ENCODE data around the gene CERS6. TPM values are rescaled to one million over a fixed set of nuclear protein-coding genes. Genes with fewer than 3 reads are reported as not detected.
A peak's percentile ranks its signal among the peaks of the same experiment; 100 is the strongest.
"Not testable (repeated sequence)": the region's sequence is repeated elsewhere in the genome, so short reads cannot be mapped to it uniquely, and the experiment has no call there.

The CERS6 gene
- total and polyA plus RNA-seq, 4 donors: 26.6 to 81.0 (median 41.5) TPM

DNA sequence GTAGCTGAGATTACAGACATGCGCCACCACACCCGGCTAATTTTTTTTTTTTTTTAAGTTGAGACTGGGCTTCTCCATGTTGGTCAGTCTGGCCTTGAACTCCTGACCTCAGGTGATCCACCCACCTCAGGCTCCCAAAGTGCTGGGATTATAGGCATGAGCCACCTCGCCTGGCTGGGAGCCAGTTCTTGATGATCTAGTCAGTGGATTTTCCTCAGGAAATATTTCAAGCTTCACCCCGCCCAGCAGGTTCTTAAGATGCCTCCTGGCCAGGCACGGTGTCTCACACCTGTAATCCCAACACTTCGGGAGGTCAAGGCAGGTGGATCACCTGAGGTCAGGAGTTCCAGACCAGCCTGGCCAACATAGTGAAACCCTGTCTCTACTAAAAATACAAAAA lies 312.3 kb downstream of the CERS6 start:
- WGBS (ENCODE audit: insufficient coverage): 95% methylated on average over 4 of the region's 6 CpGs

DNA sequence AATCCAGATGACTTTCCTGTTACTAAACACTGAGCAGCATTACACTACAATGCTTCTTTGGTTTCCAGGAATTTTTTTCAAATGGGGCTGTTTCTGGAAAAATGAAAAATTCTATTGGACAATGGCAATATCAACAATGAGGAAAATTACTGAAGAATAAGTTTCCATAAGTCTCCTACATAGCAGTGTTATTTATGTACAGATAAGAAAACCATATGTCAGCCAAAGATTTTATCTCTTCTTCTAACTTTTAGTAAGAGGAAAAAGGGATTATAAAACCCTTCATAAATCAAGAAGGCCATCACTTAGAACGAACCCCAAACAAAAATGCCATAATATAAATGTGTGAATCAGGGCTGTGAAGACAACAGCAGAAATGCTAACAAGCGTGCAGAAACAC lies 314.7 kb downstream of the CERS6 start:
- H3K4me3 ChIP-seq (ENCODE audit: low read depth, low read length): no peak overlapping the region
- H3K36me3 ChIP-seq (ENCODE audit: control insufficient read depth, insufficient read depth, low read length): peaks cover 8% of the 10 kb centered on the region
- H3K4me1 ChIP-seq (ENCODE audit: control insufficient read depth, insufficient read depth, low read length): peaks cover 4% of the 10 kb centered on the region
- no CpG with 5 or more reads among the region's 2 CpGs for WGBS (ENCODE audit: insufficient coverage)
- no peaks in the 10 kb centered on the region for H3K27me3 ChIP-seq (ENCODE audit: control insufficient read depth, insufficient read depth, low read length)
- no peak for DNase-seq (ENCODE audit: low read depth in 4 of 6, low spot score in 6 of 6)
- H3K9me3 ChIP-seq (ENCODE audit: control insufficient read depth, insufficient read depth, low read length): no peaks in the 10 kb centered on the region
- H3K27ac ChIP-seq (ENCODE audit: low read depth, low read length): no peak overlapping the region

More for the DNA sequence above, 312.3 kb downstream of the CERS6 start:
- not testable (repeated sequence) for H3K36me3 ChIP-seq (ENCODE audit: control insufficient read depth, insufficient read depth, low read length); H3K9me3 ChIP-seq (ENCODE audit: control insufficient read depth, insufficient read depth, low read length); DNase-seq (ENCODE audit: low read depth in 4 of 6, low spot score in 6 of 6); H3K27me3 ChIP-seq (ENCODE audit: control insufficient read depth, insufficient read depth, low read length); H3K27ac ChIP-seq (ENCODE audit: low read depth, low read length); H3K4me3 ChIP-seq (ENCODE audit: low read depth, low read length); H3K4me1 ChIP-seq (ENCODE audit: control insufficient read depth, insufficient read depth, low read length)

GRCh38 chr2:168772704-168773103 lies 316.6 kb downstream of the CERS6 start:
- Histone ChIP-seq H3K27me3 (ENCODE audit: control insufficient read depth, insufficient read depth, low read length) (no peaks in the 10 kb centered on the region), H3K4me3 (ENCODE audit: low read depth, low read length) (no peak overlapping the region), H3K4me1 (ENCODE audit: control insufficient read depth, insufficient read depth, low read length) (peaks cover 4% of the 10 kb centered on the region), H3K27ac (ENCODE audit: low read depth, low read length) (no peak overlapping the region), H3K36me3 (ENCODE audit: control insufficient read depth, insufficient read depth, low read length) (peaks cover 3% of the 10 kb centered on the region), H3K9me3 (ENCODE audit: control insufficient read depth, insufficient read depth, low read length) (no peaks in the 10 kb centered on the region)
- DNase-seq (ENCODE audit: low read depth in 4 of 6, low spot score in 6 of 6): no peak
- WGBS (ENCODE audit: insufficient coverage): no CpG with 5 or more reads among the region's 1 CpG

DNA sequence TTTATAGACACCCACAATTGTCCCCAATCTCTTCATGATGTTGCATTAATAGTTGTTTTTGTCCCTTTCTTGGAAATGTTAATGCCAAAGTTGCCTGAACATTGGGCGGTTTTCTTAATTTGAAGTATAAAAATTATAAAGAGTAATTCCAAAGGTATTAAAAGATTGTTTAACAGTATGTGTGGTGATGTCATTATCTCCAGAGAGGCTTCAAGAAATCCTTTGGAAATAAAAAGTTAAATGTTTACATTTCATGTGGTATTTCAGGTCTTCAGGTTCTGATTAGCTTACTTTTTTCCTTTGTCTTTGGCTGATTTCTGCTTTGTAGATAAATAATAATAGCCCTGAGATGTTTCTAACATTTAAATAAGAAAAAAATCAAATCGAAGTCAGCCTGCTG lies 317.1 kb downstream of the CERS6 start:
- H3K4me3 ChIP-seq (ENCODE audit: low read depth, low read length): no peak overlapping the region

DNA sequence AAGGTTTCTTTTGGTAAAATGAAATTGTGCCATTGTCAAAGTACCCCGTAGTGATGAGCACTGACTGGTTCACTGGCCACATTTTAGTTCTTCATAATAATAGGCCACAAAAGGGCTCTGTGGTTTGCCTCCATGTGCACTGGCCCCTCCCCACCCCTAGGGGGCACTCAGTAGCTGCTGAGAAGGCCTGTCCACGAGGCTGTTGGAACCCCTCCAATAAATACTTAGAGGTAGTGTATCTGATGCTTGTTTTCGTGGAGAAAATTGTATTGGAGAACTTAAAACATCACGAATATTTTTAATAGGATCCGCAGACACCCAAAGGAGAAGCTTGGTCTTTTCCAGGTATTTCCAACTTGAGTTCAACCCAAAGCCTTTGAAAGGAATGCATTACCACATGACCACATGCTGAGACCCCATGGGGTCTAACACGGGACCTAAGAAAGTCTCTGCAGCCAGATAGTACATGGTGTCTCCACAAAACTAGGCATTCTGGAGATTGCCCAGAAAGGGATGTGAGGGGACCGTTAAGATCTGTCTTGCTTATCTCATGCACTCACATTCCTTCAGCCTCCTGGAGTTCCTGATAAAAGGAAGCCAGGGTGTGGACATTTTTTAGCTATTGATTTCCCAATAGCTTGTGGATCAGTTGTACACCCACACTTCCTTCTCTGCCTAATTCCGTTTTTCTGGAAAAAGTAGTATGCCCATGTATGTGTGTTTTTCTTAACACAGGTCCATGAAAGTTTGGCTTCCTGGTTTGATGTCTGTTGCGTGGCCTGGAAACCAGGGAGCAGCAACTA lies 317.8 kb downstream of the CERS6 start:
- H3K27ac ChIP-seq (ENCODE audit: low read depth, low read length): no peak overlapping the region

More for the DNA sequence above, 317.1 kb downstream of the CERS6 start:
- Histone ChIP-seq H3K4me1 (ENCODE audit: control insufficient read depth, insufficient read depth, low read length) (peaks cover 4% of the 10 kb centered on the region), H3K27ac (ENCODE audit: low read depth, low read length) (no peak overlapping the region), H3K9me3 (ENCODE audit: control insufficient read depth, insufficient read depth, low read length) (no peaks in the 10 kb centered on the region), H3K36me3 (ENCODE audit: control insufficient read depth, insufficient read depth, low read length) (peaks cover 2% of the 10 kb centered on the region), H3K27me3 (ENCODE audit: control insufficient read depth, insufficient read depth, low read length) (no peaks in the 10 kb centered on the region)
- WGBS (ENCODE audit: insufficient coverage): no CpG with 5 or more reads among the region's 2 CpGs
- DNase-seq (ENCODE audit: low read depth in 4 of 6, low spot score in 6 of 6): no peak

DNA sequence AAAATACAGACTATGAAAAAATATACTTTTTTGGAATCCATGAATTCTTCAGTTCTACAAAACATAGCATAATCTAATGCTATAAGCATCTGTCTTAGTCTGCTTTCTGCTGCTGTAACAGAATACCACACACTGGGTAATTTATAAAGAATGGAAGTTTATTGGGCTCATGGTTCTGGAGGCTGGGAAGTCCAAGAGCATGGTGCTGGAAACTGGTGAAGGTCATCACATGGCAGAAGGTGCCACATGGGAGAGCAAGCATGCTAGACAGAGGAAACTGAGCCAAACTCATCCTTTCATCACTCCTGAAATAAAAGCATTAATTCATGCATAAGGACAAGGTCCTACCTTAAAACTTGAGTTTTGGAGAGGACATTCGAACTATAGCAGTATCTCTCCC lies 319.8 kb downstream of the CERS6 start:
- H3K4me3 ChIP-seq (ENCODE audit: low read depth, low read length): no peak overlapping the region
- no peak for DNase-seq (ENCODE audit: low read depth in 4 of 6, low spot score in 6 of 6)
- H3K27ac ChIP-seq (ENCODE audit: low read depth, low read length): no peak overlapping the region
- no peaks in the 10 kb centered on the region for H3K9me3 ChIP-seq (ENCODE audit: control insufficient read depth, insufficient read depth, low read length)
- WGBS (ENCODE audit: insufficient coverage): no CpG with 5 or more reads among the region's 1 CpG
- H3K27me3 ChIP-seq (ENCODE audit: control insufficient read depth, insufficient read depth, low read length): no peaks in the 10 kb centered on the region
- peaks cover 4% of the 10 kb centered on the region for H3K4me1 ChIP-seq (ENCODE audit: control insufficient read depth, insufficient read depth, low read length)
- no peaks in the 10 kb centered on the region for H3K36me3 ChIP-seq (ENCODE audit: control insufficient read depth, insufficient read depth, low read length)

More for the DNA sequence above, 317.8 kb downstream of the CERS6 start:
- H3K4me1 ChIP-seq (ENCODE audit: control insufficient read depth, insufficient read depth, low read length): peaks cover 4% of the 10 kb centered on the region
- H3K9me3 ChIP-seq (ENCODE audit: control insufficient read depth, insufficient read depth, low read length): no peaks in the 10 kb centered on the region
- H3K27me3 ChIP-seq (ENCODE audit: control insufficient read depth, insufficient read depth, low read length): no peaks in the 10 kb centered on the region
- 95% methylated on average over 4 of the region's 9 CpGs for WGBS (ENCODE audit: insufficient coverage)
- H3K4me3 ChIP-seq (ENCODE audit: low read depth, low read length): no peak overlapping the region
- no peak for DNase-seq (ENCODE audit: low read depth in 4 of 6, low spot score in 6 of 6)
- no peaks in the 10 kb centered on the region for H3K36me3 ChIP-seq (ENCODE audit: control insufficient read depth, insufficient read depth, low read length)

GRCh38 chr2:168780669-168781071 lies 324.6 kb downstream of the CERS6 start:
- Histone ChIP-seq H3K9me3 (ENCODE audit: control insufficient read depth, insufficient read depth, low read length) (no peaks in the 10 kb centered on the region), H3K4me1 (ENCODE audit: control insufficient read depth, insufficient read depth, low read length) (no peaks in the 10 kb centered on the region), H3K36me3 (ENCODE audit: control insufficient read depth, insufficient read depth, low read length) (no peaks in the 10 kb centered on the region), H3K4me3 (ENCODE audit: low read depth, low read length) (no peak overlapping the region), H3K27ac (ENCODE audit: low read depth, low read length) (no peak overlapping the region), H3K27me3 (ENCODE audit: control insufficient read depth, insufficient read depth, low read length) (no peaks in the 10 kb centered on the region)
- DNase-seq (ENCODE audit: low read depth in 4 of 6, low spot score in 6 of 6): no peak
- no CpG with 5 or more reads among the region's 1 CpG for WGBS (ENCODE audit: insufficient coverage)

DNA sequence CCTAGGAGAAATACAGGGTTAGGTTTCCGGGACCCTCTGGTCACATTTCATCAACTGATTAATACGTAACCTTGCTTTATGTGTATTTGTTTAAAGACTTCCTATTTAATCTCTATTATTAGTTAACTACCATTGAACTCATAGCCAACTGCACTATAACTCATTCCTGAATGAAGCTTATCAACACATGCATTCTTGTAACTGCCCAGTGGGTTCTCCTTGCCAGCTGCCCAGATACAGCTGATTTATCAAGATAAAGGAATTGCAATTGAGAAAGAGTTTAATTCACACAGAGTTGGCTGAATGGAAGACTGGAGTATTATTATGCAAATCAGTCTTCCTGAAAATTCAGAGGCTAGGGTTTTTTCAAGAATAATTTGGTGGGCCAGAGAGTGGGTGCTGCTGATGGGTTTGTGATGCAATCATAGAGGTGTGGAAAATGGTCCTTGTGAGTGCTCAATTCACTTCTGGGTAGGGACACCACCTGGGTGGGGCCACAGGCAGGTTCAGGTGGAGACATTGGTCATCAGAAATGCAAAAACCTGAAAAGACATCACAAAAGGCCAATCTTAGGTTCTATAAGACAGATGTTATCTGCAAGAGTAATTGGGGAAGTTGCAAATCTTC lies 325.2 kb downstream of the CERS6 start:
- Histone ChIP-seq H3K4me3 (ENCODE audit: low read depth, low read length) (no peak overlapping the region), H3K4me1 (ENCODE audit: control insufficient read depth, insufficient read depth, low read length) (no peaks in the 10 kb centered on the region), H3K9me3 (ENCODE audit: control insufficient read depth, insufficient read depth, low read length) (no peaks in the 10 kb centered on the region), H3K27ac (ENCODE audit: low read depth, low read length) (no peak overlapping the region), H3K27me3 (ENCODE audit: control insufficient read depth, insufficient read depth, low read length) (no peaks in the 10 kb centered on the region), H3K36me3 (ENCODE audit: control insufficient read depth, insufficient read depth, low read length) (no peaks in the 10 kb centered on the region)
- peak in 1 of 6 donors; percentile 33 for DNase-seq (ENCODE audit: low read depth in 4 of 6, low spot score in 6 of 6)
- WGBS (ENCODE audit: insufficient coverage): no CpG with 5 or more reads among the region's 2 CpGs

DNA sequence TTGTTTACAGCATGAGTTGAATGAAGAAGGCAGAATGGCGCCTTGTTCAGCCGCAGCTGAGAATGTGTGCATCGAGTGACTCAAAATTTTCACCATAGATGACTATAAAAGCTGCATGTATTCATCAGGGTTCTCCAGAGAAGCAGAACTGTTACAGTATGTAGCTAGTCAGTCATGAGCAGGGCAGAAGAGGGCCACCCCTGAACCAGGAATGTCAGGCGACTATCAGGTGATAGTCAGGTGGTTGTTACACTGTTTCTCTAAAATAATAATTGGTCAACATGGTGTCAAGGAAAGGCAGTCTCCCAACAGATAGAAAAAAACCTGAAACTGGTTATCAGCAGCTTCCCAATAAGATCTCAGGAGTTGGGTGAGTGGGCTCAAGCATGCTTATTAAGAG lies 326.2 kb downstream of the CERS6 start:
- Histone ChIP-seq H3K9me3 (ENCODE audit: control insufficient read depth, insufficient read depth, low read length) (no peaks in the 10 kb centered on the region), H3K4me3 (ENCODE audit: low read depth, low read length) (no peak overlapping the region), H3K27me3 (ENCODE audit: control insufficient read depth, insufficient read depth, low read length) (no peaks in the 10 kb centered on the region), H3K36me3 (ENCODE audit: control insufficient read depth, insufficient read depth, low read length) (no peaks in the 10 kb centered on the region), H3K27ac (ENCODE audit: low read depth, low read length) (no peak overlapping the region), H3K4me1 (ENCODE audit: control insufficient read depth, insufficient read depth, low read length) (no peaks in the 10 kb centered on the region)
- DNase-seq (ENCODE audit: low read depth in 4 of 6, low spot score in 6 of 6): no peak
- WGBS (ENCODE audit: insufficient coverage): 94% methylated on average over 3 of the region's 4 CpGs

DNA sequence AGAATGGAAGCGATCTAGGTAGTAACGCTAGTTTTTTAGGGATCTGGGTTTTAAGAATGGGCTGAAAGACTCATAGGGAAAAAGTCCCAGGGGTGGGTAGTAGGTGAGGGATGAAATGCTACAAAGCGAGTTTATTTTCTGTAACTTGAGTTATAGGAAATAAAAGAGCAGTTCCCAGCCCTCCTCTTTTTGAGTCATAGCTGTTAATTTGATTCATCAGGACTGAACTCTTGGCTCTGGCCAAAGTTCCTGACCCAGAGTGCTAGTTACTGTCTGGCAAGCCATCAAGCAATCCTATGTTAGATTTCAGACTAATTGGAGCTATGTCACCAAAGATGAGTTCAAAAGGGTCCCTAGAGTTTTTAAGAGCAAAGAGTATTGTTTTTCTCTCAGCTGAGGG lies 328.9 kb downstream of the CERS6 start:
- H3K27me3 ChIP-seq (ENCODE audit: control insufficient read depth, insufficient read depth, low read length): no peaks in the 10 kb centered on the region
- no peak overlapping the region for H3K4me3 ChIP-seq (ENCODE audit: low read depth, low read length)
- WGBS (ENCODE audit: insufficient coverage): 88% methylated on average over 3 of the region's 3 CpGs
- no peaks in the 10 kb centered on the region for H3K36me3 ChIP-seq (ENCODE audit: control insufficient read depth, insufficient read depth, low read length)
- no peaks in the 10 kb centered on the region for H3K9me3 ChIP-seq (ENCODE audit: control insufficient read depth, insufficient read depth, low read length)
- no peaks in the 10 kb centered on the region for H3K4me1 ChIP-seq (ENCODE audit: control insufficient read depth, insufficient read depth, low read length)
- H3K27ac ChIP-seq (ENCODE audit: low read depth, low read length): no peak overlapping the region
- DNase-seq (ENCODE audit: low read depth in 4 of 6, low spot score in 6 of 6): no peak

Measured in spinal cord (tissue), 10 donors.